HepG2 (cell line): Measurements from ENCODE around the gene ZDHHC18. TPM values are rescaled to one million over a fixed set of nuclear protein-coding genes. Genes with fewer than 3 reads are reported as not detected.

ENCODE experiments used
- BCL3 ChIP-seq: sonication (generic); formaldehyde crosslinking; IDR thresholded peaks from 2 replicates; pipeline ENCODE4 v1.5.1; 2020; ENCODE audit warnings: mild to moderate bottlenecking, missing genetic modification reagents, moderate library complexity
- FOXP1 ChIP-seq, 2 experiments: fragments of 450-650 bp in 1 of 2; IDR thresholded peaks; 2 replicates each; pipeline ENCODE4 v1.6.1; 2017 to 2018; ENCODE audit warnings: antibody characterized with exemption in 1 of 2
- GTF3A ChIP-seq: sonication (generic); formaldehyde crosslinking; conservative IDR thresholded peaks from 2 replicates; pipeline ENCODE4 v1.4.0; 2020; ENCODE audit warnings: mild to moderate bottlenecking, missing genetic modification reagents
- HOMEZ ChIP-seq: IDR thresholded peaks from 2 replicates; pipeline ENCODE4 v1.6.1; 2016; ENCODE audit warnings: low read depth
- IKZF1 ChIP-seq: fragments of 450-650 bp; IDR thresholded peaks from 2 replicates; pipeline ENCODE4 v1.7.1; 2016
- KDM5B ChIP-seq: sonication (generic); formaldehyde crosslinking; IDR thresholded peaks from 2 replicates; pipeline ENCODE4 v1.4.0; 2020; ENCODE audit warnings: missing genetic modification reagents, mild to moderate bottlenecking, borderline replicate concordance
- MBD4 ChIP-seq: IDR thresholded peaks from 2 replicates; pipeline ENCODE4 v1.6.1; 2012; ENCODE audit warnings: low read length, inconsistent platforms, borderline replicate concordance
- NFIC ChIP-seq: IDR thresholded peaks from 2 replicates; pipeline ENCODE4 v1.6.1; 2012; ENCODE audit warnings: mild to moderate bottlenecking, low read length, inconsistent platforms
- RARA ChIP-seq: IDR thresholded peaks from 2 replicates; pipeline ENCODE4 v1.6.1; 2016; ENCODE audit warnings: missing genetic modification reagents, missing compliant biosample characterization
- RORA ChIP-seq: sonication (generic); formaldehyde crosslinking; IDR thresholded peaks from 2 replicates; pipeline ENCODE4 v1.5.0; 2020; ENCODE audit warnings: mild to moderate bottlenecking, missing genetic modification reagents, moderate library complexity
- SOX6 ChIP-seq, 2 experiments: fragments of 450-650 bp in 1 of 2; sonication (generic) in 1 of 2; formaldehyde crosslinking in 1 of 2; IDR thresholded peaks; 2 replicates each; pipeline versions ENCODE4 v1.4.0 to v1.6.1; 2017 to 2020; ENCODE audit warnings: antibody characterized with exemption in 1 of 2, mild to moderate bottlenecking in 1 of 2, missing genetic modification reagents in 1 of 2
- STAT5B ChIP-seq: sonication (generic); formaldehyde crosslinking; IDR thresholded peaks from 2 replicates; pipeline ENCODE4 v1.4.0; 2020; ENCODE audit warnings: missing genetic modification reagents
- YY1 ChIP-seq: IDR thresholded peaks from 2 replicates; pipeline ENCODE4 v1.6.1; 2011; ENCODE audit warnings: low read length, low read depth, moderate library complexity, mild to moderate bottlenecking; ENCODE audit not compliant: insufficient read depth, insufficient replicate concordance
- ZFY ChIP-seq: sonication (generic); formaldehyde crosslinking; IDR thresholded peaks from 2 replicates; pipeline ENCODE4 v1.4.0; 2020; ENCODE audit warnings: missing genetic modification reagents
- ZNF12 ChIP-seq: sonication (generic); formaldehyde crosslinking; IDR thresholded peaks from 2 replicates; pipeline ENCODE4 v1.5.0; 2020; ENCODE audit warnings: missing genetic modification reagents
- ZNF17 ChIP-seq: sonication (generic); formaldehyde crosslinking; IDR thresholded peaks from 2 replicates; pipeline ENCODE4 v1.5.0; 2020; ENCODE audit warnings: mild to moderate bottlenecking, missing genetic modification reagents
- ZNF3 ChIP-seq: IDR thresholded peaks from 2 replicates; pipeline ENCODE4 v1.7.0; 2017; ENCODE audit warnings: inconsistent platforms
- ZNF350 ChIP-seq: sonication (generic); formaldehyde crosslinking; IDR thresholded peaks from 2 replicates; pipeline ENCODE4 v1.4.0; 2020; ENCODE audit warnings: mild to moderate bottlenecking, low read depth, missing genetic modification reagents, borderline replicate concordance
- ZNF431 ChIP-seq: sonication (generic); formaldehyde crosslinking; IDR thresholded peaks from 2 replicates; pipeline ENCODE4 v1.9.0; 2022; ENCODE audit warnings: missing genetic modification reagents, low read depth, mild to moderate bottlenecking, borderline replicate concordance
- ZNF569 ChIP-seq: sonication (generic); formaldehyde crosslinking; IDR thresholded peaks from 2 replicates; pipeline ENCODE4 v1.5.0; 2020; ENCODE audit warnings: mild to moderate bottlenecking, missing genetic modification reagents, moderate library complexity, borderline replicate concordance
- ZNF605 ChIP-seq: sonication (generic); formaldehyde crosslinking; IDR thresholded peaks from 2 replicates; pipeline ENCODE4 v1.8.0; 2022; ENCODE audit warnings: mild to moderate bottlenecking, missing genetic modification reagents
- ZNF83 ChIP-seq: sonication (generic); formaldehyde crosslinking; IDR thresholded peaks from 2 replicates; pipeline ENCODE4 v1.4.0; 2020; ENCODE audit warnings: missing genetic modification reagents, mild to moderate bottlenecking, borderline replicate concordance
- polyA plus RNA-seq, 8 experiments: library from polyadenylated mRNA; depleted of rRNA in 3 of 8; stranded (reverse) in 7 of 8; unstranded in 1 of 8; fragments of >200 nt; fragmentation: Illumina TruSeq in 4 of 8; extraction: Trizol in 4 of 8; gene quantifications; 2 replicates each; pipeline versions ENCODE4 v1.2.1 to v1.2.3, GENCODE V29; 2011 to 2016; ENCODE audit warnings: low read depth in 4 of 8, missing spikeins in 1 of 8, mixed read lengths in 1 of 8; ENCODE audit not compliant: insufficient read depth in 1 of 8
- total RNA-seq, 5 experiments: library from RNA; depleted of rRNA; stranded (reverse); fragments of >200 nt; fragmentation: Illumina TruSeq; extraction: Trizol; gene quantifications; 2 replicates each; pipeline ENCODE4 v1.2.3, GENCODE V29; 2016; ENCODE audit warnings: low read depth in 1 of 5
- TF ChIP-seq, protein P1 (sequence below): sonication (generic); formaldehyde crosslinking; IDR thresholded peaks from 2 replicates; pipeline ENCODE4 v1.4.0; 2020; ENCODE audit warnings: missing genetic modification reagents, mild to moderate bottlenecking, borderline replicate concordance

The ZDHHC18 gene
- total and polyA plus RNA-seq, 2 of the 13 experiments (the other 11 are each of a cell fraction or from before 2014, with no cell fraction given) = 13.2 to 35.3 TPM

- TF ChIP-seq, protein P1, sequence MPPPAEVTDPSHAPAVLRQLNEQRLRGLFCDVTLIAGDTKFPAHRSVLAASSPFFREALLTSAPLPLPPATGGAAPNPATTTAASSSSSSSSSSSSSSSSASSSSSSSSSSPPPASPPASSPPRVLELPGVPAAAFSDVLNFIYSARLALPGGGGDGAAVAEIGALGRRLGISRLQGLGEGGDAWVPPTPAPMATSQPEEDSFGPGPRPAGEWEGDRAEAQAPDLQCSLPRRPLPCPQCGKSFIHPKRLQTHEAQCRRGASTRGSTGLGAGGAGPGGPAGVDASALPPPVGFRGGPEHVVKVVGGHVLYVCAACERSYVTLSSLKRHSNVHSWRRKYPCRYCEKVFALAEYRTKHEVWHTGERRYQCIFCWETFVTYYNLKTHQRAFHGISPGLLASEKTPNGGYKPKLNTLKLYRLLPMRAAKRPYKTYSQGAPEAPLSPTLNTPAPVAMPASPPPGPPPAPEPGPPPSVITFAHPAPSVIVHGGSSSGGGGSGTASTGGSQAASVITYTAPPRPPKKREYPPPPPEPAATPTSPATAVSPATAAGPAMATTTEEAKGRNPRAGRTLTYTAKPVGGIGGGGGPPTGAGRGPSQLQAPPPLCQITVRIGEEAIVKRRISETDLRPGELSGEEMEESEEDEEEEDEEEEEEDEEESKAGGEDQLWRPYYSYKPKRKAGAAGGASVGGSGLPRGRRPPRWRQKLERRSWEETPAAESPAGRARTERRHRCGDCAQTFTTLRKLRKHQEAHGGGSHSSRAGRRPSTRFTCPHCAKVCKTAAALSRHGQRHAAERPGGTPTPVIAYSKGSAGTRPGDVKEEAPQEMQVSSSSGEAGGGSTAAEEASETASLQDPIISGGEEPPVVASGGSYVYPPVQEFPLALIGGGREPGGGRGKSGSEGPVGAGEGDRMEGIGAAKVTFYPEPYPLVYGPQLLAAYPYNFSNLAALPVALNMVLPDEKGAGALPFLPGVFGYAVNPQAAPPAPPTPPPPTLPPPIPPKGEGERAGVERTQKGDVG = 0 out of 2 replicates have a peak, but pooled peaks have one; percentile 7
- TF ChIP-seq ZNF3 (CRISPR knock-in tag) (no peak), ZNF83 (CRISPR knock-in tag) (no peak), KDM5B (CRISPR knock-in tag) (peak; percentile 78; the same call in 1 of the 2 replicates), FOXP1 (IDR thresholded peaks at IDR 0.05) (no peak), FOXP1 (CRISPR knock-in tag; IDR thresholded peaks at IDR 0.05) (no peak), HOMEZ (CRISPR knock-in tag) (no peak), RORA (CRISPR knock-in tag) (no peak), ZNF569 (CRISPR knock-in tag) (no peak), ZNF17 (no peak), ZNF431 (CRISPR knock-in tag) (0 out of 2 replicates have a peak, but pooled peaks have one; percentile 35), SOX6 (IDR thresholded peaks at IDR 0.05) (no peak), SOX6 (CRISPR knock-in tag; IDR thresholded peaks at IDR 0.05) (peak; percentile 44; the same call in 1 of the 2 replicates), ZNF605 (peak; percentile 65), NFIC (no peak), GTF3A (no peak), ZNF12 (CRISPR knock-in tag) (no peak), STAT5B (no peak), BCL3 (CRISPR knock-in tag) (peak; percentile 27; the same call in 1 of the 2 replicates), MBD4 (no peak), IKZF1 (no peak), ZNF350 (CRISPR knock-in tag) (no peak; the same call in 1 of the 2 replicates), RARA (0 out of 2 replicates have a peak, but pooled peaks have one; percentile 3), YY1 (no peak), ZFY (CRISPR knock-in tag) (peak; percentile 64)
These were observed 38.4 kb downstream of the ZDHHC18 start (continued) for GRCh38 chr1:26864610-26865480.
